PFSK-1 (cell line): ENCODE results near the gene VPS13A.

Experiments used
- FOXP2 ChIP-seq: optimal IDR thresholded peaks from 2 replicates; pipeline ENCODE3; 2011; ENCODE audit warnings: borderline replicate concordance, control low read depth, inconsistent platforms; ENCODE audit not compliant: insufficient read depth; ENCODE audit errors: extremely low read length, extremely low read depth
- POLR2AphosphoS5 ChIP-seq: IDR thresholded peaks from 2 replicates; pipeline ENCODE4 v1.6.1; 2012; ENCODE audit warnings: low read depth, mild to moderate bottlenecking, control low read depth, low read length, moderate library complexity
- REST ChIP-seq, 2 experiments: IDR thresholded peaks; 2 replicates each; pipeline versions ENCODE4 v1.6.1 to v1.8.0; 2011 to 2012; ENCODE audit warnings: low read depth in 2 of 2, low read length in 2 of 2, control low read depth in 1 of 2, inconsistent platforms in 1 of 2, mild to moderate bottlenecking in 1 of 2, moderate library complexity in 1 of 2; ENCODE audit not compliant: insufficient read depth in 1 of 2
- SIN3A ChIP-seq: IDR thresholded peaks from 2 replicates; pipeline ENCODE4 v1.6.1; 2012; ENCODE audit warnings: mild to moderate bottlenecking, low read length, moderate library complexity, borderline replicate concordance; ENCODE audit not compliant: insufficient read depth
- TAF1 ChIP-seq: IDR thresholded peaks from 2 replicates; pipeline ENCODE4 v1.6.1; 2012; ENCODE audit warnings: low read length, control low read depth, borderline replicate concordance; ENCODE audit not compliant: insufficient read depth

VPS13A gene

GRCh38 chr9:77290373-77290772 lies 113.0 kb downstream of the VPS13A start:
- TF ChIP-seq TAF1 (no peak), REST (IDR thresholded peaks at IDR 0.05; ENCODE audit: insufficient read depth in 1 of 2, low read depth in 2 of 2, low read length in 2 of 2) (no peak), POLR2AphosphoS5 (no peak), SIN3A (no peak), FOXP2 (no peak)

GRCh38 chr9:77291714-77292113 lies 114.4 kb downstream of the VPS13A start:
- TF ChIP-seq TAF1 (no peak), REST (IDR thresholded peaks at IDR 0.05; ENCODE audit: insufficient read depth in 1 of 2, low read depth in 2 of 2, low read length in 2 of 2) (no peak), FOXP2 (no peak), POLR2AphosphoS5 (no peak), SIN3A (no peak)

- no peak for TF ChIP-seq FOXP2
- no peak for TF ChIP-seq POLR2AphosphoS5
- no peak for TF ChIP-seq SIN3A
- no peak for TF ChIP-seq TAF1
- no peak for TF ChIP-seq REST (IDR thresholded peaks at IDR 0.05; ENCODE audit: insufficient read depth in 1 of 2, low read depth in 2 of 2, low read length in 2 of 2)
These were observed 116.6 kb downstream of the VPS13A start for GRCh38 chr9:77293949-77294348.

GRCh38 chr9:77304543-77304942 lies 127.2 kb downstream of the VPS13A start:
- TF ChIP-seq FOXP2 (no peak), TAF1 (no peak), SIN3A (no peak)

GRCh38 chr9:77305622-77306400 lies 128.5 kb downstream of the VPS13A start:
- TF ChIP-seq FOXP2 (no peak), REST (IDR thresholded peaks at IDR 0.05; ENCODE audit: insufficient read depth in 1 of 2, low read depth in 2 of 2, low read length in 2 of 2) (no peak), TAF1 (no peak), SIN3A (no peak), POLR2AphosphoS5 (no peak)
